Stimulated activated CD8-positive, alpha-beta memory T cell treated with anti-CD3 and anti-CD28 coated beads, Interleukin-12 subunit alpha, Interleukin-12 subunit beta, amount 100 ng/mL, for 4 hours (primary cell): ENCODE results near the gene CDC42BPB.

Experiments used
- DNase-seq: peaks from one replicate; pipeline ENCODE4 v3.0.0-alpha.2; 2020; ENCODE audit warnings: low read depth

Gene CDC42BPB

GRCh38 chr14:102943454-102943853, 113.9 kb downstream of the CDC42BPB start:
- no peak for DNase-seq

- no peak for DNase-seq
Measured at GRCh38 chr14:102942069-102942468, 115.3 kb downstream of the CDC42BPB start.

GRCh38 chr14:102941419-102942011, 115.8 kb downstream of the CDC42BPB start:
- DNase-seq, result no peak

GRCh38 chr14:102940729-102941362, 116.5 kb downstream of the CDC42BPB start:
- DNase-seq, result no peak

- no peak for DNase-seq
Measured at GRCh38 chr14:102939820-102940561, 117.4 kb downstream of the CDC42BPB start.

- DNase-seq, result no peak
Measured at GRCh38 chr14:102939329-102939728, 118.0 kb downstream of the CDC42BPB start.

GRCh38 chr14:102938191-102938590, 119.2 kb downstream of the CDC42BPB start:
- no peak for DNase-seq

GRCh38 chr14:102937331-102938175, 119.8 kb downstream of the CDC42BPB start:
- no peak for DNase-seq

GRCh38 chr14:102935756-102936155, 121.6 kb downstream of the CDC42BPB start:
- no peak for DNase-seq

GRCh38 chr14:102933618-102934231, 123.6 kb downstream of the CDC42BPB start:
- no peak for DNase-seq

GRCh38 chr14:102932484-102933248, 124.7 kb downstream of the CDC42BPB start:
- DNase-seq, result no peak

- no peak for DNase-seq
Measured at GRCh38 chr14:102931580-102932285, 125.6 kb downstream of the CDC42BPB start.

GRCh38 chr14:102930753-102931579, 126.4 kb downstream of the CDC42BPB start:
- DNase-seq, result no peak

- DNase-seq, result no peak
Measured at GRCh38 chr14:102930138-102930752, 127.1 kb downstream of the CDC42BPB start.

- no peak for DNase-seq
Measured at GRCh38 chr14:102929241-102930137, 127.9 kb downstream of the CDC42BPB start.

GRCh38 chr14:102928412-102929240, 128.7 kb downstream of the CDC42BPB start:
- DNase-seq, result peak; percentile 66

- DNase-seq, result no peak
Measured at GRCh38 chr14:102927878-102928411, 129.4 kb downstream of the CDC42BPB start.
